HEK293 (cell line): ENCODE results near the gene MTMR10.

Source experiments
- CTCF ChIA-PET: fragments of 350-600 bp; formaldehyde crosslinking; extraction: SDS; loops from one replicate; lab custom pipeline; 2021; ENCODE audit warnings: antibody characterized with exemption; lab: Yijun Ruan, JAX
- POLR2A ChIA-PET: fragments of 300-600 bp; formaldehyde crosslinking; extraction: SDS; loops from one replicate; lab custom pipeline; 2020; ENCODE audit warnings: antibody characterized with exemption, inconsistent platforms; lab: Yijun Ruan, JAX
- H3K27ac ChIP-seq: fragments of 200-500 bp; sonication (Bioruptor generic); 2 replicates; pipeline ENCODE4 v1.5.1; 2014; ENCODE audit warnings: low read depth, low read length, control low read depth, inconsistent platforms; ENCODE audit errors: extremely low read depth
- H3K36me3 ChIP-seq, 2 experiments: fragments of 200-500 bp in 1 of 2; sonication (Bioruptor generic) in 1 of 2; 1 replicate in 1 of 2; 2 replicates in 1 of 2; pipeline ENCODE4 v1.5.1; 2014 to 2017; ENCODE audit warnings: inconsistent platforms in 2 of 2, low read length in 2 of 2; ENCODE audit not compliant: control insufficient read depth in 2 of 2, insufficient read depth in 1 of 2
- H3K4me1 ChIP-seq: fragments of 200-500 bp; sonication (Bioruptor generic); 2 replicates; pipeline ENCODE4 v1.5.1; 2014; ENCODE audit warnings: mild to moderate bottlenecking, low read length, inconsistent platforms; ENCODE audit not compliant: control insufficient read depth, insufficient read depth
- H3K4me3 ChIP-seq: 2 replicates; pipeline ENCODE4 v1.5.1; 2011; ENCODE audit warnings: low read depth, mild to moderate bottlenecking, control low read depth, low read length, moderate library complexity
- H3K9me3 ChIP-seq: fragments of 200-500 bp; sonication (Bioruptor generic); 2 replicates; pipeline ENCODE4 v1.5.1; 2014; ENCODE audit warnings: low read depth, low read length, inconsistent platforms; ENCODE audit not compliant: control insufficient read depth, insufficient read depth
- BCL11B ChIP-seq: fragments of 450-650 bp; formaldehyde crosslinking; IDR thresholded peaks from 2 replicates; pipeline ENCODE4 v1.5.1; 2016; ENCODE audit warnings: low read depth, missing biosample characterization, missing genetic modification characterization
- KLF7 ChIP-seq: fragments of 450-650 bp; formaldehyde crosslinking; IDR thresholded peaks from 2 replicates; pipeline ENCODE4 v1.5.1; 2016; ENCODE audit warnings: missing biosample characterization, missing genetic modification characterization, borderline replicate concordance
- KLF8 ChIP-seq: fragments of 450-650 bp; formaldehyde crosslinking; IDR thresholded peaks from 2 replicates; pipeline ENCODE4 v1.5.1; 2016; ENCODE audit warnings: missing biosample characterization, missing genetic modification characterization
- MYNN ChIP-seq: fragments of 450-650 bp; formaldehyde crosslinking; IDR thresholded peaks from 2 replicates; pipeline ENCODE4 v1.5.1; 2016; ENCODE audit warnings: missing biosample characterization, missing genetic modification characterization, borderline replicate concordance
- MZF1 ChIP-seq: fragments of 450-650 bp; formaldehyde crosslinking; IDR thresholded peaks from 2 replicates; pipeline ENCODE4 v1.5.1; 2017; ENCODE audit warnings: missing biosample characterization, missing genetic modification characterization, borderline replicate concordance
- OSR2 ChIP-seq: fragments of 450-650 bp; formaldehyde crosslinking; IDR thresholded peaks from 2 replicates; pipeline ENCODE4 v1.5.1; 2016; ENCODE audit warnings: missing biosample characterization, missing genetic modification characterization
- YY1 ChIP-seq: fragments of 450-650 bp; formaldehyde crosslinking; IDR thresholded peaks from 2 replicates; pipeline ENCODE4 v1.5.1; 2018; ENCODE audit warnings: missing biosample characterization, missing genetic modification characterization
- ZNF10 ChIP-seq: fragments of 450-650 bp; formaldehyde crosslinking; IDR thresholded peaks from 2 replicates; pipeline ENCODE4 v1.5.1; 2017; ENCODE audit warnings: missing biosample characterization, missing genetic modification characterization
- ZNF157 ChIP-seq: fragments of 450-650 bp; formaldehyde crosslinking; IDR thresholded peaks from 2 replicates; pipeline ENCODE4 v1.5.1; 2016; ENCODE audit warnings: missing biosample characterization, missing genetic modification characterization
- ZNF16 ChIP-seq: fragments of 450-650 bp; formaldehyde crosslinking; IDR thresholded peaks from 2 replicates; pipeline ENCODE4 v1.5.1; 2016; ENCODE audit warnings: low read depth, missing biosample characterization, missing genetic modification characterization
- ZNF174 ChIP-seq: fragments of 450-650 bp; formaldehyde crosslinking; IDR thresholded peaks from 2 replicates; pipeline ENCODE4 v1.5.0; 2017; ENCODE audit warnings: missing biosample characterization, mild to moderate bottlenecking, missing genetic modification characterization
- ZNF239 ChIP-seq: fragments of 450-650 bp; formaldehyde crosslinking; IDR thresholded peaks from 2 replicates; pipeline ENCODE4 v1.5.1; 2016; ENCODE audit warnings: missing biosample characterization, missing genetic modification characterization
- ZNF24 ChIP-seq: fragments of 450-650 bp; formaldehyde crosslinking; IDR thresholded peaks from 2 replicates; pipeline ENCODE4 v1.5.1; 2016; ENCODE audit warnings: missing biosample characterization, missing genetic modification characterization
- ZNF266 ChIP-seq: fragments of 450-650 bp; formaldehyde crosslinking; IDR thresholded peaks from 2 replicates; pipeline ENCODE4 v1.5.1; 2016; ENCODE audit warnings: missing biosample characterization, missing genetic modification characterization, low read depth
- ZNF292 ChIP-seq: fragments of 450-650 bp; formaldehyde crosslinking; IDR thresholded peaks from 2 replicates; pipeline ENCODE4 v1.5.1; 2016; ENCODE audit warnings: low read depth, missing biosample characterization, missing genetic modification characterization, borderline replicate concordance
- ZNF335 ChIP-seq: fragments of 450-650 bp; formaldehyde crosslinking; conservative IDR thresholded peaks from 2 replicates; pipeline ENCODE4 v1.5.1; 2016; ENCODE audit warnings: missing biosample characterization, missing genetic modification characterization
- ZNF37A ChIP-seq: fragments of 450-650 bp; IDR thresholded peaks from 2 replicates; pipeline ENCODE4 v1.5.1; 2018; ENCODE audit warnings: missing biosample characterization, missing genetic modification characterization
- ZNF416 ChIP-seq: fragments of 450-650 bp; formaldehyde crosslinking; IDR thresholded peaks from 2 replicates; pipeline ENCODE4 v1.5.1; 2016; ENCODE audit warnings: missing biosample characterization, missing genetic modification characterization
- ZNF473 ChIP-seq: fragments of 450-650 bp; formaldehyde crosslinking; IDR thresholded peaks from 2 replicates; pipeline ENCODE4 v1.5.1; 2017; ENCODE audit warnings: missing biosample characterization, missing genetic modification characterization
- ZNF530 ChIP-seq: fragments of 450-650 bp; formaldehyde crosslinking; IDR thresholded peaks from 2 replicates; pipeline ENCODE4 v1.5.1; 2016; ENCODE audit warnings: low read depth, missing biosample characterization, missing genetic modification characterization
- ZNF596 ChIP-seq: fragments of 450-650 bp; IDR thresholded peaks from 2 replicates; pipeline ENCODE4 v1.5.0; 2018; ENCODE audit warnings: missing biosample characterization, mild to moderate bottlenecking, missing genetic modification characterization, moderate library complexity
- ZNF600 ChIP-seq: fragments of 450-650 bp; formaldehyde crosslinking; IDR thresholded peaks from 2 replicates; pipeline ENCODE4 v1.5.1; 2016; ENCODE audit warnings: missing biosample characterization, missing genetic modification characterization
- ZNF626 ChIP-seq: fragments of 450-650 bp; sonication (Bioruptor Pico); formaldehyde crosslinking; IDR thresholded peaks from 2 replicates; pipeline ENCODE4 v1.5.1; 2018; ENCODE audit warnings: missing biosample characterization, missing genetic modification characterization, inconsistent platforms
- ZNF629 ChIP-seq: fragments of 450-650 bp; formaldehyde crosslinking; IDR thresholded peaks from 2 replicates; pipeline ENCODE4 v1.5.1; 2017; ENCODE audit warnings: missing biosample characterization, missing genetic modification characterization
- ZNF664 ChIP-seq: fragments of 450-650 bp; formaldehyde crosslinking; IDR thresholded peaks from 2 replicates; pipeline ENCODE4 v1.5.1; 2016; ENCODE audit warnings: missing biosample characterization, missing genetic modification characterization
- TF ChIP-seq, protein P1 (sequence below): fragments of 450-650 bp; formaldehyde crosslinking; optimal IDR thresholded peaks from 2 replicates; pipeline ENCODE3; 2016; ENCODE audit warnings: missing biosample characterization, mild to moderate bottlenecking, missing genetic modification characterization
- TF ChIP-seq, protein P2 (sequence below): fragments of 450-650 bp; formaldehyde crosslinking; IDR thresholded peaks from 2 replicates; pipeline ENCODE4 v1.5.1; 2016; ENCODE audit warnings: missing biosample characterization, missing genetic modification characterization, low read depth
- TF ChIP-seq, protein P3 (sequence below): fragments of 450-650 bp; formaldehyde crosslinking; IDR thresholded peaks from 2 replicates; pipeline ENCODE4 v1.5.1; 2016; ENCODE audit warnings: missing biosample characterization, missing genetic modification characterization
- TF ChIP-seq, protein P4 (sequence below): fragments of 450-650 bp; formaldehyde crosslinking; IDR thresholded peaks from 2 replicates; pipeline ENCODE4 v1.5.1; 2016; ENCODE audit warnings: missing biosample characterization, missing genetic modification characterization

The MTMR10 gene

DNA sequence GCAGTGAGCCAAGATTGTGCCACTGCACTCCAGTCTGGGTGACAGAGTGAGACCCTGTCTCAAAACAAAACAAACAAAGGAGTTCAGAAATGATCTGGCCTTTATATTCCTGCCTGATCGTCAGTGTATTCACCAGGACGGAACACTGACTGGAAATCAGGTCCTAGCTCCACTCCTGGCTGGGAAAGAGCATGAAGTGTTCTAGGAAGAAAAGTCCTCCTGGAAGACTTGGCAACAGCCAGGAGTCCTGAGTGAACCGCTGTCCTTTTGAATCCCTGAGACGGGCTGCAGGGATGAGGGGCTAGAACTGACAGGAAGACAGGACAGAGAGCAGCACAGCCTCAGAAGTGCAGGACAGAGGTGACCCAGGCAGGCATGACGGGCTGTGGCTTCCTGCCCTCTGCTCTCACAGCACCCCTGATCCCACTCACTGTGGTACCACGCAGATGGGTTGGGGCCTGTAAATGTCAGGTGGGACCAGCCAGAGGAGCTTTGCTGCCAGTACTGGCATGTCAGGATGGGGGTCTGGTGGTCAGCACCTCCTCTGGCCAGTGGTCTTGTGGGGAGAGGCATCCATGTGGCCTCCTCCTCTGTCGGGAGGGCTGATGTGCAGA, 64.2 kb downstream of the MTMR10 start:
- no peak for TF ChIP-seq ZNF530 (tag by site-specific recombination)
- no peak for TF ChIP-seq ZNF596 (tag by site-specific recombination)
- TF ChIP-seq ZNF629, result no peak
- TF ChIP-seq, protein P1, sequence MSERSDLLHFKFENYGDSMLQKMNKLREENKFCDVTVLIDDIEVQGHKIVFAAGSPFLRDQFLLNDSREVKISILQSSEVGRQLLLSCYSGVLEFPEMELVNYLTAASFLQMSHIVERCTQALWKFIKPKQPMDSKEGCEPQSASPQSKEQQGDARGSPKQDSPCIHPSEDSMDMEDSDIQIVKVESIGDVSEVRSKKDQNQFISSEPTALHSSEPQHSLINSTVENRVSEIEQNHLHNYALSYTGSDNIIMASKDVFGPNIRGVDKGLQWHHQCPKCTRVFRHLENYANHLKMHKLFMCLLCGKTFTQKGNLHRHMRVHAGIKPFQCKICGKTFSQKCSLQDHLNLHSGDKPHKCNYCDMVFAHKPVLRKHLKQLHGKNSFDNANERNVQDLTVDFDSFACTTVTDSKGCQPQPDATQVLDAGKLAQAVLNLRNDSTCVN (tag by site-specific recombination), result no peak
- no peak for TF ChIP-seq ZNF335 (tag by site-specific recombination)
- no peak for TF ChIP-seq ZNF24 (tag by site-specific recombination)
- TF ChIP-seq, protein P2, sequence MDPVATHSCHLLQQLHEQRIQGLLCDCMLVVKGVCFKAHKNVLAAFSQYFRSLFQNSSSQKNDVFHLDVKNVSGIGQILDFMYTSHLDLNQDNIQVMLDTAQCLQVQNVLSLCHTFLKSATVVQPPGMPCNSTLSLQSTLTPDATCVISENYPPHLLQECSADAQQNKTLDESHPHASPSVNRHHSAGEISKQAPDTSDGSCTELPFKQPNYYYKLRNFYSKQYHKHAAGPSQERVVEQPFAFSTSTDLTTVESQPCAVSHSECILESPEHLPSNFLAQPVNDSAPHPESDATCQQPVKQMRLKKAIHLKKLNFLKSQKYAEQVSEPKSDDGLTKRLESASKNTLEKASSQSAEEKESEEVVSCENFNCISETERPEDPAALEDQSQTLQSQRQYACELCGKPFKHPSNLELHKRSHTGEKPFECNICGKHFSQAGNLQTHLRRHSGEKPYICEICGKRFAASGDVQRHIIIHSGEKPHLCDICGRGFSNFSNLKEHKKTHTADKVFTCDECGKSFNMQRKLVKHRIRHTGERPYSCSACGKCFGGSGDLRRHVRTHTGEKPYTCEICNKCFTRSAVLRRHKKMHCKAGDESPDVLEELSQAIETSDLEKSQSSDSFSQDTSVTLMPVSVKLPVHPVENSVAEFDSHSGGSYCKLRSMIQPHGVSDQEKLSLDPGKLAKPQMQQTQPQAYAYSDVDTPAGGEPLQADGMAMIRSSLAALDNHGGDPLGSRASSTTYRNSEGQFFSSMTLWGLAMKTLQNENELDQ (tag by site-specific recombination), result no peak
- no peak for TF ChIP-seq ZNF664 (tag by site-specific recombination)
- no peak for TF ChIP-seq KLF8 (tag by site-specific recombination)
- TF ChIP-seq ZNF292 (tag by site-specific recombination), result no peak
- ChIA-PET POLR2A (no interaction called here), CTCF (no interaction called here)
- peaks cover 4 to 86% of the 10 kb centered on the region in 2 experiments; a peak in 2 of 3 replicates for H3K36me3 ChIP-seq
- no peaks in the 10 kb centered on the region for H3K9me3 ChIP-seq
- H3K27ac ChIP-seq, result no peak overlapping the region
- H3K4me1 ChIP-seq, result no peaks in the 10 kb centered on the region
- no peak overlapping the region for H3K4me3 ChIP-seq

DNA sequence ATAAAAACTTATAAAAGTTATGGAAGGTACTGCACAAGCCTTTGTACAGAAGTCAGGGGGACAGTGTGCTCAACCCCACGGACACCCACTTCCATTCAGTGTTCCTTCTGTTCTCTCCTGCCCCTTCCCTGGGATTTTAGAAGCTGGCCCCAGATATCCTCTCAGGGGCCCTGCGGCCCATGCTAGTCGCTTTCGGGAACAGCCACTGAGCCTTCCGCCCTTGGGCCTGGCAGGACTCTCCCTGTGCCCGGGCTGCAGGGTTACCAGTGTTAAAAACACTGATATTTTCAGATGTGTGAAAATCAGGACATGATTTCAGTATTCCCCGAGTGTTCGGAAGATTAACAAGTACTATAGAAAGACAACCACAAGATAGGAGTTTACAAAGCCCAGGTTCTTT, 65.3 kb downstream of the MTMR10 start:
- Histone ChIP-seq H3K36me3 (peaks cover 4 to 92% of the 10 kb centered on the region in 2 experiments; a peak in 2 of 3 replicates), H3K4me1 (no peaks in the 10 kb centered on the region)
- CTCF ChIA-PET, result no interaction called here

DNA sequence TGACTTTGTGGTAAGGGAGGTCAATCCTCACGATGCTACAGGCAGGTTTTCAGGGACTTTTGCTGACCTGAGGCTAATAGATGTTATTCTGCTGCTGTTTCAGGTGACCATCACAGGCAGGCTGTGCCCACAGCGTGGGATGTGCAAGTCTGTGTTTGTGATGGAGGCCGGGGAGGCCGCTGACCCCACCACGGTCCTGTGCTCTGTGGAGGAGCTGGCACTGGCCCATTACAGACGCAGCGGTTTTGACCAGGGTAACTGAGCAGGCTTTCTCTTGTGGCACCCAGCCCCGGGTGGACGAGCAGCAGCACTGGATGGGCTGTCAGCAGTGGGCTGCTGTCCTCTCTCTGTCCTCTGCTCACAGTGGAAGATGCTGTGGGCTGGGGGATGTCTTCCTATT, 65.7 kb downstream of the MTMR10 start:
- no peak overlapping the region for H3K27ac ChIP-seq
- H3K4me3 ChIP-seq, result no peak overlapping the region
- no peaks in the 10 kb centered on the region for H3K9me3 ChIP-seq
- ChIA-PET POLR2A (no interaction called here), CTCF (no interaction called here)
- H3K36me3 ChIP-seq, result peaks cover 6 to 94% of the 10 kb centered on the region in 2 experiments
- no peaks in the 10 kb centered on the region for H3K4me1 ChIP-seq
- TF ChIP-seq YY1 (no peak), ZNF266 (tag by site-specific recombination) (no peak), ZNF473 (tag by site-specific recombination) (no peak), OSR2 (tag by site-specific recombination) (no peak), ZNF16 (tag by site-specific recombination) (no peak), MZF1 (tag by site-specific recombination) (no peak), MYNN (tag by site-specific recombination) (no peak), ZNF600 (tag by site-specific recombination) (no peak), ZNF10 (tag by site-specific recombination) (no peak), KLF7 (tag by site-specific recombination) (no peak), ZNF416 (tag by site-specific recombination) (no peak), ZNF37A (tag by site-specific recombination) (no peak)
- TF ChIP-seq, protein P3, sequence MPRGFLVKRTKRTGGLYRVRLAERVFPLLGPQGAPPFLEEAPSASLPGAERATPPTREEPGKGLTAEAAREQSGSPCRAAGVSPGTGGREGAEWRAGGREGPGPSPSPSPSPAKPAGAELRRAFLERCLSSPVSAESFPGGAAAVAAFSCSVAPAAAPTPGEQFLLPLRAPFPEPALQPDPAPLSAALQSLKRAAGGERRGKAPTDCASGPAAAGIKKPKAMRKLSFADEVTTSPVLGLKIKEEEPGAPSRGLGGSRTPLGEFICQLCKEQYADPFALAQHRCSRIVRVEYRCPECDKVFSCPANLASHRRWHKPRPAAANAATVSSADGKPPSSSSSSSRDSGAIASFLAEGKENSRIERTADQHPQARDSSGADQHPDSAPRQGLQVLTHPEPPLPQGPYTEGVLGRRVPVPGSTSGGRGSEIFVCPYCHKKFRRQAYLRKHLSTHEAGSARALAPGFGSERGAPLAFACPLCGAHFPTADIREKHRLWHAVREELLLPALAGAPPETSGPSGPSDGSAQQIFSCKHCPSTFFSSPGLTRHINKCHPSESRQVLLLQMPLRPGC, result no peak

More for the DNA sequence above, 65.3 kb downstream of the MTMR10 start:
- TF ChIP-seq ZNF239 (tag by site-specific recombination), result no peak
- TF ChIP-seq ZNF626 (tag by site-specific recombination), result no peak
- no peak for TF ChIP-seq BCL11B (tag by site-specific recombination)
- TF ChIP-seq ZNF174 (tag by site-specific recombination), result no peak
- no peak for TF ChIP-seq ZNF157 (tag by site-specific recombination)
- TF ChIP-seq, protein P4, sequence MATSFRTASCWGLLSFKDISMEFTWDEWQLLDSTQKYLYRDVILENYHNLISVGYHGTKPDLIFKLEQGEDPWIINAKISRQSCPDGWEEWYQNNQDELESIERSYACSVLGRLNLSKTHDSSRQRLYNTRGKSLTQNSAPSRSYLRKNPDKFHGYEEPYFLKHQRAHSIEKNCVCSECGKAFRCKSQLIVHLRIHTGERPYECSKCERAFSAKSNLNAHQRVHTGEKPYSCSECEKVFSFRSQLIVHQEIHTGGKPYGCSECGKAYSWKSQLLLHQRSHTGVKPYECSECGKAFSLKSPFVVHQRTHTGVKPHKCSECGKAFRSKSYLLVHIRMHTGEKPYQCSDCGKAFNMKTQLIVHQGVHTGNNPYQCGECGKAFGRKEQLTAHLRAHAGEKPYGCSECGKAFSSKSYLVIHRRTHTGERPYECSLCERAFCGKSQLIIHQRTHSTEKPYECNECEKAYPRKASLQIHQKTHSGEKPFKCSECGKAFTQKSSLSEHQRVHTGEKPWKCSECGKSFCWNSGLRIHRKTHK, result no peak
- TF ChIP-seq, all 188 proteins: peak for 0
- Histone ChIP-seq H3K4me3 (no peak overlapping the region), H3K27ac (no peak overlapping the region), H3K9me3 (no peaks in the 10 kb centered on the region)
- POLR2A ChIA-PET, result no interaction called here
